ENCODE measurements around the gene NT5C2.

Gene NT5C2

DNA sequence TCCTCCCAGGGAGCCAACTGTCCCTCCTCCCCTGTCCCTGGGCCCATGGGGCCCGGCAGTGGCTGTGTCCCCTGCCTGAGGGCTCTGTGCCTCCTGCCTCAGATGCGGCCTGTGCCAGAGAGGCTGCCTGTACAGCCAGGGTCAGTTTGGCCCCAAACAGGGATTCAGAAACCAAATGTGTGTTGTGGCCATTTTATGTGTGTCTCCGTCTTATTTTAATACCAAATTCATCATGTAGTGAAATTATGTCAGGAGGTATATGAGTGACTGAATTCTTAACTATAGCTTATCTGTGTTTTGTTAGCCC lies 114.8 kb downstream of the NT5C2 start:
- Histone ChIP-seq H3K27me3 (no peaks in the 10 kb centered on the region), H3K36me3 (peaks cover 22 to 59% (median 42%) of the 10 kb centered on the region in 3 donors), H3K27ac (peak overlapping the region; percentile 58 to 76), H3K9me3 (no peaks in the 10 kb centered on the region), H3K4me3 (no peak overlapping the region), H3K4me1 (peaks cover 0 to 18% (median 7%) of the 10 kb centered on the region in 4 donors)
- no peak for DNase-seq
- intact Hi-C loops (cut with DNase I; ENCODE audit: low total_unique reads), result loop anchor here (10.0 kb wide), 2 partner anchors 117 to 343 kb away; partner anchors contain the start of gene NT5C2
- no peak for TF ChIP-seq CTCF (IDR thresholded peaks at IDR 0.05)

DNA sequence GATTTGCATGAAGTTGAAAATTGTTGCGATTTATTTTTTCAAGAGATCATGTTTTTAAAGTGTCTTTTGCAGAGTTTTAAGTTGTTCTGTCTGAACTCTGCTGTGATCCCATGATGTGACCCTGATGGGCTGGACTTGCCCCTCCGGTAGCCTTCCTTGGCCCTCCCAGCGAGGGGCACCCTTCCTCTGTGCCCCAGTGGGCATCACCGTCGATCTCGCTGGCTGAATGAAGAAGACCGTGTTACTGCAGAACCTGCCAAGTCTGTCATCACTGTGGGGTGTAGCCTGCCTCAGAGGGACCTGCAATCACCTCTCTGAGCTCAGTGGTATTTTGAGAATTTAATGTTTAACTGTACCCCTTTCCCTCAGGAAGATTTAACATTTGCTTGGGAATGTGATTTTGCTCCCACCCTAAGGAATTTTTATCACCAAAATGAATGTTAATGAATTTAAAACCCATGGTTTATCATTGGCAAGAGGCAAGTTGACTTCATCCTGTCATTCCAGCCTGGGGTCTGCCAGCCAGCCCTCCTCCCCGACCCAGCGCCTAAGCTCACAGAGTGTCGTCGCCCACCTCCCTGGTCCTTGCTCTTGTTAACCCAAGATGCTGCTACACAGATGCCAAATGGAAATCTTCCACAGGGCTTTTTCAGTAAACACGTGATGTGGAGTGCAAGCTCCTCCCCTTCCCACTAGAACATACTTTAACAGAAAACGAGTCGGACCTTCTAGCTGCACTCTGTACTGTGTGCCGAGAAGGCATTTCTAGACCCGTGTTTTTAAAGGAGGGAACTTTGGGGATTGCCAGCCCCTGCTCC lies 115.4 kb downstream of the NT5C2 start:
- Histone ChIP-seq H3K4me1 (peaks cover 0 to 18% (median 7%) of the 10 kb centered on the region in 4 donors), H3K4me3 (no peak overlapping the region), H3K36me3 (peaks cover 22 to 55% (median 42%) of the 10 kb centered on the region in 3 donors), H3K9me3 (no peaks in the 10 kb centered on the region), H3K27me3 (no peaks in the 10 kb centered on the region), H3K27ac (peak overlapping the region; percentile 58 to 76)
- no peak for DNase-seq
- intact Hi-C loops (cut with DNase I; ENCODE audit: low total_unique reads), result loop anchor here (10.0 kb wide), 2 partner anchors 117 to 343 kb away; partner anchors contain the start of gene NT5C2
- TF ChIP-seq CTCF (IDR thresholded peaks at IDR 0.05), result no peak

- no peak overlapping the region for H3K27ac ChIP-seq
- peaks cover 22 to 53% (median 42%) of the 10 kb centered on the region in 3 donors for H3K36me3 ChIP-seq
- no peak for TF ChIP-seq CTCF (IDR thresholded peaks at IDR 0.05)
- DNase-seq, result no peak
- intact Hi-C loops (cut with DNase I; ENCODE audit: low total_unique reads), result loop anchor here (10.0 kb wide), 2 partner anchors 118 to 342 kb away; partner anchors contain the start of gene NT5C2
- H3K27me3 ChIP-seq, result no peaks in the 10 kb centered on the region
- H3K4me3 ChIP-seq, result no peak overlapping the region
- peaks cover 0 to 18% (median 7%) of the 10 kb centered on the region in 4 donors for H3K4me1 ChIP-seq
- H3K9me3 ChIP-seq, result no peaks in the 10 kb centered on the region
Observed at GRCh38 chr10:103077020-103077419, 116.1 kb downstream of the NT5C2 start.

GRCh38 chr10:103072891-103073290 lies 120.2 kb downstream of the NT5C2 start:
- H3K36me3 ChIP-seq, result peaks cover 18 to 56% (median 43%) of the 10 kb centered on the region in 3 donors
- no peaks in the 10 kb centered on the region for H3K9me3 ChIP-seq
- peak overlapping the region in 1 of 2 donors; percentile 12 for H3K27ac ChIP-seq
- peaks cover 0 to 22% (median 6%) of the 10 kb centered on the region in 4 donors for H3K4me1 ChIP-seq
- no peaks in the 10 kb centered on the region for H3K27me3 ChIP-seq
- DNase-seq, result no peak
- TF ChIP-seq CTCF (IDR thresholded peaks at IDR 0.05), result no peak
- intact Hi-C loops (cut with DNase I; ENCODE audit: low total_unique reads), result loop anchor here (5.0 to 10.0 kb wide), 3 partner anchors 122 to 338 kb away; partner anchors contain the start of gene NT5C2
- H3K4me3 ChIP-seq, result no peak overlapping the region

DNA sequence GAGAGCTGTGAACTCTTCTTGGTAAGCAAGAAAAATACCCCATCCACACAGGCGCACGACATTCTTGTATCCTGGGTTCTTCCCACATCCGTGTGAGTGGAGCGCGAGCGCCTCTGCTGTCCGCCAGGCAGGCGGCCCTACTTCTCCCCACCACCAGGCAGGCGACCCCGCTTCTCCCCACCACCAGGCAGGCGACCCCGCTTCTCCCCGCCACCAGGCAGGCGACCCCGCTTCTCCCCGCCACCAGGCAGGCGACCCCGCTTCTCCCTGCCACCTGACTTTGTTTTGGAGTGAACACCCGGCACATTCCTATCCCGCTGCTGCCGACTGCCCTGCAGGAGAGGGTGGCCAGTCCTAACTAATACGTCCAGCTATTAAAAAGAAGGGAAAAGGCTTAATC lies 120.8 kb downstream of the NT5C2 start:
- Histone ChIP-seq H3K36me3 (peaks cover 12 to 51% (median 36%) of the 10 kb centered on the region in 3 donors), H3K9me3 (no peaks in the 10 kb centered on the region), H3K27ac (no peak overlapping the region), H3K27me3 (no peaks in the 10 kb centered on the region), H3K4me3 (no peak overlapping the region), H3K4me1 (peaks cover 0 to 16% (median 4%) of the 10 kb centered on the region in 4 donors)
- TF ChIP-seq CTCF (IDR thresholded peaks at IDR 0.05), result no peak
- intact Hi-C loops (cut with DNase I; ENCODE audit: low total_unique reads), result loop anchor here (5.0 to 10.0 kb wide), 3 partner anchors 123 to 337 kb away; partner anchors contain the start of gene NT5C2
- DNase-seq, result no peak

All from tibial artery (tissue), 4 donors.